Caco-2 (cell line): ENCODE results near the gene PRLHR. TPM values are rescaled to one million over a fixed set of nuclear protein-coding genes. Genes with fewer than 3 reads are reported as not detected.
A peak's percentile ranks its signal among the peaks of the same experiment; 100 is the strongest.

Source experiments
- Bru-seq: library from RNA; stranded (reverse); fragments of 400-500 nt; gene quantifications from one replicate; lab custom pipeline; 2021; lab: Mats Ljungman, UMichigan
- BruChase-seq, 2 experiments: library from RNA; stranded (reverse); fragments of 400-500 nt; gene quantifications; one replicate each; lab custom pipeline; 2021; lab: Mats Ljungman, UMichigan
- BruUV-seq: library from RNA; stranded (reverse); fragments of 400-500 nt; replicated peaks from 2 replicates; lab custom pipeline; 2021; lab: Mats Ljungman, UMichigan
- CTCF ChIA-PET: fragments of 300-600 bp; sonication (Branson Sonifier 250); formaldehyde crosslinking; loops from one replicate; lab custom pipeline; 2022; ENCODE audit warnings: antibody characterized with exemption; lab: Charles Lee
- POLR2A ChIA-PET: fragments of 300-600 bp; sonication (Branson Sonifier 250); formaldehyde crosslinking; loops from one replicate; lab custom pipeline; 2022; ENCODE audit warnings: antibody characterized with exemption; lab: Charles Lee
- DNase-seq, 2 experiments: peaks; one replicate each; pipeline versions ENCODE4 v3.0.0 to v3.0.0-alpha.2; 2020 to 2022
- H3K27me3 ChIP-seq: replicated peaks from 2 replicates; pipeline ENCODE4 v1.6.0; 2011; ENCODE audit warnings: low read length; ENCODE audit not compliant: control insufficient read depth, insufficient read depth
- H3K36me3 ChIP-seq: 2 replicates; pipeline ENCODE4 v1.5.1; 2011; ENCODE audit warnings: low read length; ENCODE audit not compliant: control insufficient read depth, insufficient read depth
- H3K4me1 ChIP-seq: fragments of 250-450 bp; sonication (Bioruptor Pico); 2 replicates; pipeline ENCODE4 v1.5.1; 2020; ENCODE audit warnings: mild to moderate bottlenecking
- H3K4me3 ChIP-seq: 2 replicates; pipeline ENCODE4 v1.5.1; 2011; ENCODE audit warnings: low read depth, mild to moderate bottlenecking, control low read depth, low read length
- H3K9me3 ChIP-seq: fragments of 250-450 bp; sonication (Bioruptor Pico); 2 replicates; pipeline ENCODE4 v1.5.1; 2020; ENCODE audit warnings: mild to moderate bottlenecking, moderate library complexity
- H3K27ac Mint-ChIP-seq: one replicate; pipeline ENCODE4 v1.8.0; 2022; ENCODE audit warnings: mixed read lengths; ENCODE audit not compliant: unreplicated experiment
- H3K27me3 Mint-ChIP-seq: one replicate; pipeline ENCODE4 v1.8.0; 2022; ENCODE audit warnings: mixed read lengths; ENCODE audit not compliant: insufficient read depth, unreplicated experiment
- H3K36me3 Mint-ChIP-seq: one replicate; pipeline ENCODE4 v1.8.0; 2022; ENCODE audit warnings: mild to moderate bottlenecking, mixed read lengths; ENCODE audit not compliant: insufficient read depth, unreplicated experiment
- H3K4me1 Mint-ChIP-seq: one replicate; pipeline ENCODE4 v1.8.0; 2022; ENCODE audit warnings: low read depth, mixed read lengths; ENCODE audit not compliant: unreplicated experiment
- H3K4me3 Mint-ChIP-seq: one replicate; pipeline ENCODE4 v1.8.0; 2022; ENCODE audit warnings: mild to moderate bottlenecking, moderate library complexity, mixed read lengths; ENCODE audit not compliant: unreplicated experiment
- H3K9me3 Mint-ChIP-seq: one replicate; pipeline ENCODE4 v1.8.0; 2022; ENCODE audit warnings: mixed read lengths; ENCODE audit not compliant: unreplicated experiment
- CTCF ChIP-seq, 2 experiments: fragments of 200-600 bp in 1 of 2; IDR thresholded peaks; 1 replicate in 1 of 2; 2 replicates in 1 of 2; pipeline versions ENCODE4 v1.5.1 to v1.8.0; 2011 to 2022; ENCODE audit warnings: antibody characterized with exemption in 1 of 2, control low read depth in 1 of 2, inconsistent platforms in 1 of 2, low read depth in 1 of 2, low read length in 1 of 2, mild to moderate bottlenecking in 1 of 2, moderate library complexity in 1 of 2; ENCODE audit not compliant: insufficient read depth in 1 of 2, severe bottlenecking in 1 of 2, unreplicated experiment in 1 of 2
- intact Hi-C: fragments of 100-400 bp; cut with micrococcal nuclease; formaldehyde crosslinking; loops from one replicate; pipeline ENCODE4 v1.10.0; 2022; ENCODE audit not compliant: unreplicated experiment
- long read RNA-seq: library from polyadenylated mRNA; stranded (forward); transcript quantifications from one replicate; pipeline ENCODE4 v2.0.0, GENCODE V29; 2022
- total RNA-seq: library from RNA; stranded (reverse); gene quantifications from 2 replicates; pipeline ENCODE4 v1.2.3, GENCODE V29; 2022

The PRLHR gene
- total RNA-seq (not detected in 2 replicates), Bru-seq, nascent RNA (not detected), BruChase-seq, experiment 1, labeled RNA remaining after a 2-hour chase (not detected), BruChase-seq, experiment 2, labeled RNA remaining after a 6-hour chase (not detected)
- long read RNA-seq, result 0 reads

GRCh38 chr10:118595598-118596425, at the start of gene PRLHR:
PRLHR (minus strand) TSS chr10:118595648; CDS start chr10:118595244, 404 bp downstream.
- H3K9me3 ChIP-seq, result no peaks in the 10 kb centered on the region; the same call in 1 of the 2 replicates
- H3K4me1 ChIP-seq, result no peaks in the 10 kb centered on the region
- H3K36me3 ChIP-seq, result no peaks in the 10 kb centered on the region
- intact Hi-C loops, result no loop called here
- no peak within 1 kb of the TSS for H3K27ac Mint-ChIP-seq
- ChIA-PET CTCF (no interaction called here), POLR2A (no interaction called here)
- H3K27me3 ChIP-seq, result no peaks in the 10 kb centered on the region
- peak; percentile 41 to 66 for DNase-seq
- H3K4me3 ChIP-seq, result no peak within 1 kb of the TSS
- peaks cover 4% of the 10 kb centered on the region for H3K27me3 Mint-ChIP-seq
- no peak within 1 kb of the TSS for H3K4me3 Mint-ChIP-seq
- BruUV-seq, result no TSS peak
- no peaks in the 10 kb centered on the region for H3K9me3 Mint-ChIP-seq
- H3K36me3 Mint-ChIP-seq, result no peaks in the 10 kb centered on the region
- peaks cover 8% of the 10 kb centered on the region for H3K4me1 Mint-ChIP-seq
- TF ChIP-seq CTCF (IDR thresholded peaks at IDR 0.05; ENCODE audit: insufficient read depth in 1 of 2, low read depth in 1 of 2, low read length in 1 of 2, severe bottlenecking in 1 of 2, unreplicated experiment in 1 of 2), result no peak

- peaks cover 5% of the 10 kb centered on the region for H3K9me3 ChIP-seq
- no peaks in the 10 kb centered on the region; the same call in 1 of the 2 replicates for H3K27me3 ChIP-seq
- H3K36me3 Mint-ChIP-seq, result no peaks in the 10 kb centered on the region
- no peak overlapping the region for H3K4me3 Mint-ChIP-seq
- peaks cover 4% of the 10 kb centered on the region for H3K27me3 Mint-ChIP-seq
- H3K36me3 ChIP-seq, result no peaks in the 10 kb centered on the region
- H3K9me3 Mint-ChIP-seq, result no peaks in the 10 kb centered on the region
- DNase-seq, result no peak
- H3K4me1 ChIP-seq, result no peaks in the 10 kb centered on the region
- POLR2A ChIA-PET, result no interaction called here
- CTCF ChIA-PET, result no interaction called here
- intact Hi-C loops, result no loop called here
- no TSS peak for BruUV-seq
- H3K27ac Mint-ChIP-seq, result no peak overlapping the region
- no peak for TF ChIP-seq CTCF (IDR thresholded peaks at IDR 0.05; ENCODE audit: insufficient read depth in 1 of 2, low read depth in 1 of 2, low read length in 1 of 2, severe bottlenecking in 1 of 2, unreplicated experiment in 1 of 2)
- H3K4me3 ChIP-seq, result no peak overlapping the region
- no peaks in the 10 kb centered on the region for H3K4me1 Mint-ChIP-seq
Observed at GRCh38 chr10:118642228-118642627, 46.8 kb upstream of the PRLHR start.

- Mint-ChIP-seq H3K9me3 (no peaks in the 10 kb centered on the region), H3K27me3 (peaks cover 11% of the 10 kb centered on the region), H3K4me1 (no peaks in the 10 kb centered on the region), H3K36me3 (no peaks in the 10 kb centered on the region), H3K27ac (no peak overlapping the region), H3K4me3 (no peak overlapping the region)
- Histone ChIP-seq H3K4me1 (no peaks in the 10 kb centered on the region), H3K4me3 (no peak overlapping the region), H3K9me3 (peaks cover 5% of the 10 kb centered on the region), H3K36me3 (no peaks in the 10 kb centered on the region), H3K27me3 (no peaks in the 10 kb centered on the region; the same call in 1 of the 2 replicates)
- BruUV-seq, result no TSS peak
- no peak for TF ChIP-seq CTCF (IDR thresholded peaks at IDR 0.05; ENCODE audit: insufficient read depth in 1 of 2, low read depth in 1 of 2, low read length in 1 of 2, severe bottlenecking in 1 of 2, unreplicated experiment in 1 of 2)
- no peak for DNase-seq
- POLR2A ChIA-PET, result no interaction called here
- CTCF ChIA-PET, result no interaction called here
- intact Hi-C loops, result no loop called here
Observed at GRCh38 chr10:118638680-118639079, 43.2 kb upstream of the PRLHR start.
